Measurements from ENCODE around the gene MSH3. TPM values are rescaled to one million over a fixed set of nuclear protein-coding genes. Genes with fewer than 3 reads are reported as not detected.

The MSH3 gene
- total RNA-seq, 4 donors from 2014 or later, result 14.5 to 27.2 (median 21.5) TPM

DNA sequence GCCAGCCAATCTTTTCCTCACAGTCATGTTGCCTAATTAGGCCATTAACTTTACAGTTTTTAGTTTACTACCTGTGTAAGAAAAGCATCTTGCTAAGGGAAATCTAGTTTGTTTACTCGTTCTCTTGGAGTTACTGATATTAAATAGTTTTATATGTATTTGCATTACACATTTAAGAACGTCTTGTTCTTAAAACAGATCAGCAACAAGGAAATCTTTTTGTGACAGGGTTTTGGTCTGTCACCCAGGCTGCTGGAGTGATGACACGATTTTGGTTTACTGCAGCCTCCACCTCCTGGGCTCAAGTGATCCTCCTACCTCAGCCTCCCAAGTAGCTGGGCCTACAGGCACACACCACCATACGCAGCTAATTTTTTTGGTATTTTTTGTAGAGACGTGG lies 29.2 kb upstream of the MSH3 start:
- Histone ChIP-seq H3K9me3 (no peaks in the 10 kb centered on the region), H3K4me1 (no peaks in the 10 kb centered on the region), H3K36me3 (peaks cover 0 to 10% (median 0%) of the 10 kb centered on the region in 3 donors), H3K27me3 (no peaks in the 10 kb centered on the region), H3K27ac (no peak overlapping the region), H3K4me3 (no peak overlapping the region)
- DNase-seq, result no peak
- TF ChIP-seq, protein P1, sequence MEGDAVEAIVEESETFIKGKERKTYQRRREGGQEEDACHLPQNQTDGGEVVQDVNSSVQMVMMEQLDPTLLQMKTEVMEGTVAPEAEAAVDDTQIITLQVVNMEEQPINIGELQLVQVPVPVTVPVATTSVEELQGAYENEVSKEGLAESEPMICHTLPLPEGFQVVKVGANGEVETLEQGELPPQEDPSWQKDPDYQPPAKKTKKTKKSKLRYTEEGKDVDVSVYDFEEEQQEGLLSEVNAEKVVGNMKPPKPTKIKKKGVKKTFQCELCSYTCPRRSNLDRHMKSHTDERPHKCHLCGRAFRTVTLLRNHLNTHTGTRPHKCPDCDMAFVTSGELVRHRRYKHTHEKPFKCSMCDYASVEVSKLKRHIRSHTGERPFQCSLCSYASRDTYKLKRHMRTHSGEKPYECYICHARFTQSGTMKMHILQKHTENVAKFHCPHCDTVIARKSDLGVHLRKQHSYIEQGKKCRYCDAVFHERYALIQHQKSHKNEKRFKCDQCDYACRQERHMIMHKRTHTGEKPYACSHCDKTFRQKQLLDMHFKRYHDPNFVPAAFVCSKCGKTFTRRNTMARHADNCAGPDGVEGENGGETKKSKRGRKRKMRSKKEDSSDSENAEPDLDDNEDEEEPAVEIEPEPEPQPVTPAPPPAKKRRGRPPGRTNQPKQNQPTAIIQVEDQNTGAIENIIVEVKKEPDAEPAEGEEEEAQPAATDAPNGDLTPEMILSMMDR (IDR thresholded peaks at IDR 0.05), result no peak
- no peak for TF ChIP-seq POLR2A (IDR thresholded peaks at IDR 0.05)

DNA sequence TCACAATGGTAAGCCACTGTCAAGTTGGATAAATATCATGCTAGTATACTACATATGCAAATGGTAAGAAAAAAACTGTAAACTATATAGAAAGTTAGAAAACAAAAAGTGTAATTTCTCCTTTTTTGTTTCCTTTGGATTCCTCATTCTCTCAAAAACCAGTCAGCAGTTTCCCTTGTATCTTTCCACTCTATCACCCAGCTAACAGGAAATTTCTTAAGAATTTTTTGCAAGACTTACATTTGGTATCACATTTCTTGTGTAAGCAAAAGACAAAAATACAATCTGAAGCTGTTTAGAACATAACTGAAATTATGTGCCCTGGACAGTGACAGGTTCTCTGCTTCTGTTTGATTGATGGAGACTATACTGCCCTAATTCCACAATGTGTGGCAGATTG lies 25.2 kb upstream of the MSH3 start:
- Histone ChIP-seq H3K27me3 (no peaks in the 10 kb centered on the region), H3K4me1 (no peaks in the 10 kb centered on the region), H3K27ac (no peak overlapping the region), H3K36me3 (peaks cover 0 to 21% (median 0%) of the 10 kb centered on the region in 3 donors), H3K9me3 (no peaks in the 10 kb centered on the region), H3K4me3 (no peak overlapping the region)
- DNase-seq, result no peak
- TF ChIP-seq, protein P1 (IDR thresholded peaks at IDR 0.05), result no peak
- TF ChIP-seq POLR2A (IDR thresholded peaks at IDR 0.05), result no peak

DNA sequence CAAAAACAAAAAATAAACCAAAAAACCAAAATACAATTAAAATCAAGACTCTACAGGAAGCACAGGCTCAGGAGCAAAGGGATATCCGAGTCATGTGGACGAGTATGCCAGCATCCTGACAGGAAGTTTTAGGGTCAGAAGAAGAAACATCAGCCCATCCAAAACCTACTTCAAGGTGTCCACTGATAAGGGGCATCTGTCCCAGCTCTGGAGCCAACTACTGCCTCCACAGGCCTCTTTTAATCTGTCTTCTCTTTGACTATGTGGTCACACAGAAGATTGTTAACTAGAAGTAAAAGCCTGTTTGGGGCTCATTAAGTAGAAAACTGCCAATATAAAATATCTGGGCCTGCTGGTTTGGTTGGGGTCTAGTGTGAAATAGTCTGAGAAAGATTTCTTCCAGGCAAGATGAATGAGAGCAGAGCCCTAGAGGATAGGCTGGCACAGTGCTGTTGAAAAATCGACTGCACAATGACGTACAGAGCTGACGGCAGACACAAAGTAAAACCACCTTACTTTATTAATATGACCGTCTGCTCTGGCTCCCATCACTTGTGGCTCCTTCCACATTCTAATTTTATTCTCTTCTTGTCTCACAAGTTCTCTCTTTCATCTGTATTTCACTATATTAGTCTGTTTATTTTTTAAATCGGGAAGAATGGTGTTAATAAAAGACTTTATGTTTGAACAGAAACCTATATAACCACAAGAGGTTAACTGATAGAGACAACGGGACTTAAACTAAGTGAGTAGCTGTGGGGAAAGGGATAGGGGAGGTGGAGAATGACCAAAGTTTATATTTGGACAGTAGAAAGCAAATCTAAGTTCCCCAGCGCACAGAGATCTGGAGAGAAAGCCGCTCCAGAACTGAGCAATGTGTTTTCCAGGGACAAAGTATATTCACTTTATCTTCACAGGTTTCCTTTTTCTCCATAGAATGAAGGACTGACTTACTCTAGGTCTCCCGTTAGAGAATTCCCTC lies 22.9 kb upstream of the MSH3 start:
- no peaks in the 10 kb centered on the region for H3K4me1 ChIP-seq
- no peak overlapping the region for H3K4me3 ChIP-seq
- no peaks in the 10 kb centered on the region for H3K27me3 ChIP-seq
- peaks cover 0 to 21% (median 0%) of the 10 kb centered on the region in 3 donors for H3K36me3 ChIP-seq
- no peaks in the 10 kb centered on the region for H3K9me3 ChIP-seq
- TF ChIP-seq, protein P1 (IDR thresholded peaks at IDR 0.05), result no peak
- no peak for TF ChIP-seq POLR2A (IDR thresholded peaks at IDR 0.05)
- no peak overlapping the region for H3K27ac ChIP-seq
- no peak for DNase-seq

DNA sequence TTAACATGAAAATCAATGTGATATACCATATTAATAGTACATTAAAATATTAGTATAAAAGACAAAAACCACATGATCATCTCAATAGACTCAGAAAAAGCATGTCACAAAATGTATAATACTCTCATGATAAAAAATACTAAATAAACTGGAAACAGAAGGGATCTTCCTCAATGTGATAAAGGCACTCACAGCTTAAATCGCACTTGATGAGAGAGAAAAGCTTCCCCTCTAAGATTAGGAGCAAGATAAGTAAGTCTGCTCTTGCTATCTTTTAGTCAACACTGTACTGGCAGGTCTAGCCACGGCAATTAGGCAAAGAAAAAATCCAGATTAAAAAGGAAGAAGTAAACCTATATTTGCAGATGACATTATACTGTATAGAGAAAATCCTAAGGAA lies 21.8 kb upstream of the MSH3 start:
- no peak overlapping the region for H3K4me3 ChIP-seq
- peaks cover 0 to 25% (median 0%) of the 10 kb centered on the region in 3 donors for H3K36me3 ChIP-seq
- H3K4me1 ChIP-seq, result no peaks in the 10 kb centered on the region
- no peaks in the 10 kb centered on the region for H3K9me3 ChIP-seq
- DNase-seq, result no peak
- no peak overlapping the region for H3K27ac ChIP-seq
- H3K27me3 ChIP-seq, result no peaks in the 10 kb centered on the region
- TF ChIP-seq POLR2A (IDR thresholded peaks at IDR 0.05), result no peak
- TF ChIP-seq, protein P1 (IDR thresholded peaks at IDR 0.05), result no peak

DNA sequence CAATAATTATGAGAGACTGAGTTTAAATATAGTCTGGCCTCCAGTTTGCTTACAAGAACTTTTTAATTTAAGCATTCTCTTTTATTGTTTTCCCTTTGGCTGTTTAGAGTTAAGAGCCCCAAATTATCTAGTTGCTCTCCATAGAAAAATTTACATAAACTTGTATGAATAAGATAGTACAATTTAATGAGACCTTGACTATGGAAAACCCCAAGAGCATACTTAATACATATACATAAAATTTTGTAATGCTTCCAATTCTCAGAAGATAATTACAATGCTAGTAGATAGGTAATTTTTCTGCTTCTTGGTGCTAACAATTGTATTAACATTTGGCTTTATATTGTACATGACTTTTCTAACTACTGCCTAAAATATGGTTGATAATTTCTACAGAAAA lies 20.3 kb upstream of the MSH3 start:
- no peak for TF ChIP-seq POLR2A (IDR thresholded peaks at IDR 0.05)
- TF ChIP-seq, protein P1 (IDR thresholded peaks at IDR 0.05), result no peak
- no peak overlapping the region for H3K27ac ChIP-seq
- H3K4me3 ChIP-seq, result no peak overlapping the region
- DNase-seq, result no peak
- H3K36me3 ChIP-seq, result peaks cover 0 to 22% (median 0%) of the 10 kb centered on the region in 3 donors
- no peaks in the 10 kb centered on the region for H3K4me1 ChIP-seq
- no peaks in the 10 kb centered on the region for H3K9me3 ChIP-seq
- no peaks in the 10 kb centered on the region for H3K27me3 ChIP-seq
